MM.1S (cell line): ENCODE results near the gene LAMA4.

ENCODE experiments used
- EZH2 ChIP-seq: fragments of 300-600 bp; sonication (generic); optimal IDR thresholded peaks from 2 replicates; pipeline ENCODE3; 2017; ENCODE audit warnings: low read depth, mild to moderate bottlenecking, antibody characterized with exemption, low read length, mixed read lengths
- EZH2phosphoT487 ChIP-seq: fragments of 300-600 bp; sonication (generic); IDR thresholded peaks from 2 replicates; pipeline ENCODE4 v1.6.1; 2018; ENCODE audit warnings: antibody characterized with exemption, low read length
- TF ChIP-seq, protein P1 (sequence below): fragments of 300-600 bp; sonication (generic); IDR thresholded peaks from 2 replicates; pipeline ENCODE4 v1.5.1; 2016; ENCODE audit warnings: antibody characterized with exemption, low read length, mixed read lengths

DNA sequence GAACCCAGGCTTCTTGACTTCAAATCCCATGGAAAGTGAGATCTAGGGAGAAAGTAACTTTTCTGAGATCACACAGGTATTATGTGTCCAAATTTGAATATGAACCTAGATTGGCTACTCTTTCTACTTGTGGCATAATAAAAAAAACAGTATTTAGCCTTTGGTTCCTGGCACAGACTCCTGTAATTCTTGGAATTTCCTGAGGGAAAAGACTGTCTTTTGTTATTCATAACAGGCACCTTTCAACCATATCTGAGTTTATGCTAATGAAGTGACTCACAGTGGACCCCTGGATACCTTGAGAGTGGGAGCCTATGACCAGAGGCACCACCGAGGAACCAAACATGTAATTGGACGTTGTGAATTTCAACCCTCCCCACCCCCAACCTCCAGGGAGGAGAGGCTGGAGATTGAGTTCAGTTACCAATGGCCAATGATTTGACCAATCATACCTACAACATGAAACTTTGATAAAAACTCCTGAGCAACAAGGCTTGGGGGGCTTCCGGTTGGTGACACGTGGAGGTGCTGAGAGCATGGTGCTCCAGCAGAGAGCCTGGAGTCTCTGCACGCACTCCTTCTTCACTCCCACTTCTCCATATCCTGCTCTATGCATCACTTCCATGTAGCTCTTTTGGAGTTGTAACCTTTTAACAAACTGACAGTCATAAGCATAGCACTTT, 48.8 kb downstream of the LAMA4 start:
- TF ChIP-seq, protein P1, sequence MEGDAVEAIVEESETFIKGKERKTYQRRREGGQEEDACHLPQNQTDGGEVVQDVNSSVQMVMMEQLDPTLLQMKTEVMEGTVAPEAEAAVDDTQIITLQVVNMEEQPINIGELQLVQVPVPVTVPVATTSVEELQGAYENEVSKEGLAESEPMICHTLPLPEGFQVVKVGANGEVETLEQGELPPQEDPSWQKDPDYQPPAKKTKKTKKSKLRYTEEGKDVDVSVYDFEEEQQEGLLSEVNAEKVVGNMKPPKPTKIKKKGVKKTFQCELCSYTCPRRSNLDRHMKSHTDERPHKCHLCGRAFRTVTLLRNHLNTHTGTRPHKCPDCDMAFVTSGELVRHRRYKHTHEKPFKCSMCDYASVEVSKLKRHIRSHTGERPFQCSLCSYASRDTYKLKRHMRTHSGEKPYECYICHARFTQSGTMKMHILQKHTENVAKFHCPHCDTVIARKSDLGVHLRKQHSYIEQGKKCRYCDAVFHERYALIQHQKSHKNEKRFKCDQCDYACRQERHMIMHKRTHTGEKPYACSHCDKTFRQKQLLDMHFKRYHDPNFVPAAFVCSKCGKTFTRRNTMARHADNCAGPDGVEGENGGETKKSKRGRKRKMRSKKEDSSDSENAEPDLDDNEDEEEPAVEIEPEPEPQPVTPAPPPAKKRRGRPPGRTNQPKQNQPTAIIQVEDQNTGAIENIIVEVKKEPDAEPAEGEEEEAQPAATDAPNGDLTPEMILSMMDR: no peak
- TF ChIP-seq EZH2phosphoT487 (no peak), EZH2 (no peak)
